Measurements from ENCODE around the gene TEN1.
"Not testable (repeated sequence)": the region's sequence is repeated elsewhere in the genome, so short reads cannot be mapped to it uniquely, and the experiment has no call there.

The TEN1 gene

GRCh38 chr17:75978938-75979704 lies at the start of gene TEN1, which contains the start of gene ACOX1:
Gene TEN1 (plus strand): TSS chr17:75979240. CDS start chr17:75986193, 6,953 bp downstream.
Gene ACOX1 (minus strand): TSS chr17:75979166. CDS start chr17:75979073, 93 bp downstream.
- peak; percentile 99 for DNase-seq (ENCODE audit: low spot score)

GRCh38 chr17:75931062-75931461 lies 48.0 kb upstream of the TEN1 start:
- no peak for DNase-seq (ENCODE audit: low spot score)

GRCh38 chr17:75932852-75933251 lies 46.2 kb upstream of the TEN1 start:
- no peak for DNase-seq (ENCODE audit: low spot score)

- DNase-seq (ENCODE audit: low spot score) = no peak
Observed at GRCh38 chr17:75933808-75934207, 45.2 kb upstream of the TEN1 start.

- DNase-seq (ENCODE audit: low spot score) = no peak
Observed at GRCh38 chr17:75937652-75938051, 41.4 kb upstream of the TEN1 start.

GRCh38 chr17:75940727-75941441 lies 38.2 kb upstream of the TEN1 start, which contains the start of gene FBF1:
Gene FBF1 (minus strand): TSS chr17:75941042. CDS start chr17:75938149, 2,893 bp downstream.
- DNase-seq (ENCODE audit: low spot score) = peak; percentile 94

GRCh38 chr17:75941442-75941819 lies 37.6 kb upstream of the TEN1 start:
- DNase-seq (ENCODE audit: low spot score) = no peak

GRCh38 chr17:75942473-75942872 lies 36.6 kb upstream of the TEN1 start:
- no peak for DNase-seq (ENCODE audit: low spot score)

GRCh38 chr17:75943491-75943890 lies 35.5 kb upstream of the TEN1 start:
- no peak for DNase-seq (ENCODE audit: low spot score)

GRCh38 chr17:75945211-75945610 lies 33.8 kb upstream of the TEN1 start:
- no peak for DNase-seq (ENCODE audit: low spot score)

- no peak for DNase-seq (ENCODE audit: low spot score)
Observed at GRCh38 chr17:75950421-75950820, 28.6 kb upstream of the TEN1 start.

GRCh38 chr17:75950855-75951554 lies 28.0 kb upstream of the TEN1 start:
- no peak for DNase-seq (ENCODE audit: low spot score)

- no peak for DNase-seq (ENCODE audit: low spot score)
Observed at GRCh38 chr17:75959051-75959838, 19.8 kb upstream of the TEN1 start.

- DNase-seq (ENCODE audit: low spot score) = no peak
Observed at GRCh38 chr17:75959839-75960511, 19.1 kb upstream of the TEN1 start.

GRCh38 chr17:75965468-75965867 lies 13.6 kb upstream of the TEN1 start:
- DNase-seq (ENCODE audit: low spot score) = no peak

GRCh38 chr17:75969044-75969443 lies 10.0 kb upstream of the TEN1 start:
- DNase-seq (ENCODE audit: low spot score) = not testable (repeated sequence)

- DNase-seq (ENCODE audit: low spot score) = no peak
Observed at GRCh38 chr17:75970011-75970523, 9.0 kb upstream of the TEN1 start.

- no peak for DNase-seq (ENCODE audit: low spot score)
Observed at GRCh38 chr17:75970626-75971025, 8.4 kb upstream of the TEN1 start.

GRCh38 chr17:75975187-75975586 lies 3.9 kb upstream of the TEN1 start:
- not testable (repeated sequence) for DNase-seq (ENCODE audit: low spot score)

GRCh38 chr17:75975757-75976174 lies 3.3 kb upstream of the TEN1 start:
- no peak for DNase-seq (ENCODE audit: low spot score)

Data from left forelimb (tissue), 1 donor.